ENCODE data around the gene COL19A1. TPM values are rescaled to one million over a fixed set of nuclear protein-coding genes. Genes with fewer than 3 reads are reported as not detected.
"Not testable (repeated sequence)": the region's sequence is repeated elsewhere in the genome, so short reads cannot be mapped to it uniquely, and the experiment has no call there.

Gene COL19A1
- total RNA-seq, 1 experiment from 2014 or later: not detected

DNA sequence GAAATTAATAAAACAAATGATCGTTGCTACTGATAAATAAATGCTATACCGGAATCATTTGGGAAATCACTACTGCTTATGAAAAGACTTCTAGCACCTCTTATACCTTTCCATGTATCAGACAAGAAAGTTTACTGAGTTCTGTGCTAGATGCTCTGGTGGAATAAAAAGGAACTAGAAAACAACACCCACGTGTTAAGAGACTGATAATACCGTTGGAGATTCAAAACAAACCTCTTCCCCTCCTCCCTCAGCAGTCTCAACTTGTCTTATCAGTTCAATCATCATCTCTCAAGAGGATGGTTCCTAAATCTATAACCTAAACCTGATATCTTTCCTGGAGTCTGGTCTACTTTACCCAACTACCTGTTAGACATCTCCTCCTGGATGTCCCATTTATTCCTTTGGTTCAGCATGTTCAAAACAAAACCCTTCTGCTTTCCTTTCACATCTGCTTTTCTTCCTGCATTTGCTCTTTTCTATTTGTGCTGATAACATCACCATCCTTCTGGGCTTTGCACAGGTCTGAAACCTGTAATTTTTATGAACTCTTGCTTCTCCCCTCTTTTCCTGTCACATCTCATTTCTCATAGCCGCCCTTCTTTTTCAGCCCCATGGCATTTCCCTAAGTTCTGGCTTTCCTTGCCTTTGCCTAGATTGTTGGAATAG lies 122.2 kb downstream of the COL19A1 start:
- no peaks in the 10 kb centered on the region for H3K36me3 Mint-ChIP-seq (ENCODE audit: insufficient read depth, unreplicated experiment)
- intact Hi-C loops (cut with micrococcal nuclease): no loop called here
- no peak for DNase-seq (ENCODE audit: unreplicated experiment)
- ChIA-PET POLR2A (no interaction called here), CTCF (no interaction called here)
- no peak overlapping the region for H3K4me3 Mint-ChIP-seq (ENCODE audit: unreplicated experiment)
- TF ChIP-seq, protein P1, sequence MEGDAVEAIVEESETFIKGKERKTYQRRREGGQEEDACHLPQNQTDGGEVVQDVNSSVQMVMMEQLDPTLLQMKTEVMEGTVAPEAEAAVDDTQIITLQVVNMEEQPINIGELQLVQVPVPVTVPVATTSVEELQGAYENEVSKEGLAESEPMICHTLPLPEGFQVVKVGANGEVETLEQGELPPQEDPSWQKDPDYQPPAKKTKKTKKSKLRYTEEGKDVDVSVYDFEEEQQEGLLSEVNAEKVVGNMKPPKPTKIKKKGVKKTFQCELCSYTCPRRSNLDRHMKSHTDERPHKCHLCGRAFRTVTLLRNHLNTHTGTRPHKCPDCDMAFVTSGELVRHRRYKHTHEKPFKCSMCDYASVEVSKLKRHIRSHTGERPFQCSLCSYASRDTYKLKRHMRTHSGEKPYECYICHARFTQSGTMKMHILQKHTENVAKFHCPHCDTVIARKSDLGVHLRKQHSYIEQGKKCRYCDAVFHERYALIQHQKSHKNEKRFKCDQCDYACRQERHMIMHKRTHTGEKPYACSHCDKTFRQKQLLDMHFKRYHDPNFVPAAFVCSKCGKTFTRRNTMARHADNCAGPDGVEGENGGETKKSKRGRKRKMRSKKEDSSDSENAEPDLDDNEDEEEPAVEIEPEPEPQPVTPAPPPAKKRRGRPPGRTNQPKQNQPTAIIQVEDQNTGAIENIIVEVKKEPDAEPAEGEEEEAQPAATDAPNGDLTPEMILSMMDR (IDR thresholded peaks at IDR 0.05; ENCODE audit: unreplicated experiment): no peak
- H3K4me1 Mint-ChIP-seq (ENCODE audit: insufficient read depth, unreplicated experiment): no peaks in the 10 kb centered on the region
- H3K27ac Mint-ChIP-seq (ENCODE audit: low read depth, unreplicated experiment): no peak overlapping the region
- no peaks in the 10 kb centered on the region for H3K9me3 Mint-ChIP-seq (ENCODE audit: unreplicated experiment)
- peaks cover 91% of the 10 kb centered on the region for H3K27me3 Mint-ChIP-seq (ENCODE audit: insufficient read depth, unreplicated experiment)
- BruUV-seq (replicated peaks): no TSS peak

DNA sequence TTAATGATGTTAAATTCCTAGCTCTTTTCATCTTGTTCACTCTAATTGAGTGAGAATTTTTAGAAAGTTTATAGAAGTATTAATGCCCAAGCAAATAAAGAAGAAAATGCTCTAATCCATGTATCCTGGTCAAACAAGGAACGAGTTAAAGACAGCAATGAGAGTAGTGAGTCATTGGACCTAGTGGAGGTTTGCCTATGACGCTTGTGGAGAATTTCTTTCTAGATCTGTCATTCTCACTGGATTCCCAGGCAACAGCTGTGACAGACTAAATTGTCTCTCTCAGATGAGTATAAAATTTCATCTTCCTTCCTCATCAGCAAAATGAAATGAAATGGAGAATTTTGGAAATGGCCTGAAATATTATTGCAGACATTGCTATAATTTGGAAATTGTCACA lies 127.9 kb downstream of the COL19A1 start:
- H3K9me3 Mint-ChIP-seq (ENCODE audit: unreplicated experiment): no peaks in the 10 kb centered on the region
- no peak overlapping the region for H3K4me3 Mint-ChIP-seq (ENCODE audit: unreplicated experiment)
- no peaks in the 10 kb centered on the region for H3K36me3 Mint-ChIP-seq (ENCODE audit: insufficient read depth, unreplicated experiment)
- H3K27me3 Mint-ChIP-seq (ENCODE audit: insufficient read depth, unreplicated experiment): peaks cover 80% of the 10 kb centered on the region
- H3K27ac Mint-ChIP-seq (ENCODE audit: low read depth, unreplicated experiment): no peak overlapping the region
- H3K4me1 Mint-ChIP-seq (ENCODE audit: insufficient read depth, unreplicated experiment): no peaks in the 10 kb centered on the region
- intact Hi-C loops (cut with micrococcal nuclease): no loop called here
- ChIA-PET CTCF (no interaction called here), POLR2A (interaction anchor here (0.6 kb wide), 1 partner anchor 1198 kb away, joined by 3 read pairs; no protein-coding TSS in a partner anchor)
- TF ChIP-seq, protein P1 (IDR thresholded peaks at IDR 0.05; ENCODE audit: unreplicated experiment): no peak
- DNase-seq (ENCODE audit: unreplicated experiment): no peak
- no TSS peak for BruUV-seq (replicated peaks)

DNA sequence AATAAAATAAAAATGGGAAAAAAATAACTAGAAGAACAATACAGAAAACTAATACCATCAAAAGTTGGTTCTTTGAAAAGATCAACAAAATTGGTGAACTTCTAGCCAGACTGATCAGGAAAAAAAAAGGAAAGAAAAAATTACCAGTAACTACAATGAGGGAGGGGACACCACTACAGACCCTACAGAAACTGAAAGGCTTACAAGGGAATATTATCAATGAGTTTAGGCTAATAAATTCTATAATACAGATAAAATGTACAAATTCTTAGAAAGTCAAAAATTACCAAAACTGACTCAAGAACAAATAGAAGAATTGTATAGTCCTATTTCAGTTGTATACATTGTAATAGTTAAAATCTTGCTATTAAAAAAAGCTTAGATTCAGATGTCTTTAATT lies 141.8 kb downstream of the COL19A1 start:
- Mint-ChIP-seq H3K4me1 (ENCODE audit: insufficient read depth, unreplicated experiment) (no peaks in the 10 kb centered on the region), H3K4me3 (ENCODE audit: unreplicated experiment) (no peak overlapping the region), H3K36me3 (ENCODE audit: insufficient read depth, unreplicated experiment) (no peaks in the 10 kb centered on the region), H3K27ac (ENCODE audit: low read depth, unreplicated experiment) (no peak overlapping the region), H3K27me3 (ENCODE audit: insufficient read depth, unreplicated experiment) (peaks cover 19% of the 10 kb centered on the region), H3K9me3 (ENCODE audit: unreplicated experiment) (no peaks in the 10 kb centered on the region)
- no peak for DNase-seq (ENCODE audit: unreplicated experiment)
- no TSS peak for BruUV-seq (replicated peaks)
- TF ChIP-seq, protein P1 (IDR thresholded peaks at IDR 0.05; ENCODE audit: unreplicated experiment): no peak
- ChIA-PET POLR2A (no interaction called here), CTCF (no interaction called here)
- intact Hi-C loops (cut with micrococcal nuclease): no loop called here

DNA sequence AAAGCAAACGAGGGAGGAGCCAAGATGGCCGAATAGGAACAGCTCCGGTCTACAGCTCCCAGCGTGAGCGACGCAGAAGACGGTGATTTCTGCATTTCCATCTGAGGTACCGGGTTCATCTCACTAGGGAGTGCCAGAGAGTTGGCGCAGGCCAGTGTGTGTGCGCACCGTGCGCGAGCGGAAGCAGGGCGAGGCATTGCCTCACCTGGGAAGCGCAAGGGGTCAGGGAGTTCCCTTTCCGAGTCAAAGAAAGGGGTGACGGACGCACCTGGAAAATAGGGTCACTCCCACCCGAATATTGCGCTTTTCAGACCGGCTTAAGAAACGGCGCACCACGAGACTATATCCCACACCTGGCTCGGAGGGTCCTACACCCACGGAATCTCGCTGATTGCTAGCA lies 144.0 kb downstream of the COL19A1 start:
- not testable (repeated sequence) for H3K27ac Mint-ChIP-seq (ENCODE audit: low read depth, unreplicated experiment)

DNA sequence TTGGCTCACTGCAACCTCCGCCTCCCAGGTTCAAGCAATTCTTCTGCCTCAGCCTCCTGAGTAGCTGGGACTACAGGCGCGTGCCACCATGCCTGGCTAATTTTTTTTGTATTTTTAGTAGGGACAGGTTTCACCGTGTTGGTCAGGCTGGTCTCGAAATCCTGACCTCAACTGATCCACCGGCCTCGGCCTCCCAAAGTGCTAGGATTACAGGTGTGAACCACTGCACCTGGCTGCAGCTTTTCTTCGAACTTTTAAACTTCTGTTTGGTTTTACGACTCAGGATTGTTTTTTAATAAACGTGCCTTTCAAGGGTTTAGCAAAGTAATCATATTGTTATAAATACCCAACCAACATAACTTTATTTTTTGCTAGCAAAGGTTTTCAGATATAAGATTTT lies 156.8 kb downstream of the COL19A1 start:
- peaks cover 35% of the 10 kb centered on the region for H3K27me3 Mint-ChIP-seq (ENCODE audit: insufficient read depth, unreplicated experiment)
- H3K4me1 Mint-ChIP-seq (ENCODE audit: insufficient read depth, unreplicated experiment); H3K36me3 Mint-ChIP-seq (ENCODE audit: insufficient read depth, unreplicated experiment); H3K27ac Mint-ChIP-seq (ENCODE audit: low read depth, unreplicated experiment); intact Hi-C loops (cut with micrococcal nuclease); H3K9me3 Mint-ChIP-seq (ENCODE audit: unreplicated experiment); CTCF ChIA-PET; POLR2A ChIA-PET; H3K4me3 Mint-ChIP-seq (ENCODE audit: unreplicated experiment); BruUV-seq (replicated peaks); DNase-seq (ENCODE audit: unreplicated experiment): not testable (repeated sequence)

More for the DNA sequence above, 144.0 kb downstream of the COL19A1 start:
- H3K9me3 Mint-ChIP-seq (ENCODE audit: unreplicated experiment); H3K4me3 Mint-ChIP-seq (ENCODE audit: unreplicated experiment); H3K4me1 Mint-ChIP-seq (ENCODE audit: insufficient read depth, unreplicated experiment); H3K36me3 Mint-ChIP-seq (ENCODE audit: insufficient read depth, unreplicated experiment); BruUV-seq (replicated peaks); intact Hi-C loops (cut with micrococcal nuclease); CTCF ChIA-PET; H3K27me3 Mint-ChIP-seq (ENCODE audit: insufficient read depth, unreplicated experiment); DNase-seq (ENCODE audit: unreplicated experiment); POLR2A ChIA-PET: not testable (repeated sequence)
